ENCODE data around the gene BCL2L11.

DNA sequence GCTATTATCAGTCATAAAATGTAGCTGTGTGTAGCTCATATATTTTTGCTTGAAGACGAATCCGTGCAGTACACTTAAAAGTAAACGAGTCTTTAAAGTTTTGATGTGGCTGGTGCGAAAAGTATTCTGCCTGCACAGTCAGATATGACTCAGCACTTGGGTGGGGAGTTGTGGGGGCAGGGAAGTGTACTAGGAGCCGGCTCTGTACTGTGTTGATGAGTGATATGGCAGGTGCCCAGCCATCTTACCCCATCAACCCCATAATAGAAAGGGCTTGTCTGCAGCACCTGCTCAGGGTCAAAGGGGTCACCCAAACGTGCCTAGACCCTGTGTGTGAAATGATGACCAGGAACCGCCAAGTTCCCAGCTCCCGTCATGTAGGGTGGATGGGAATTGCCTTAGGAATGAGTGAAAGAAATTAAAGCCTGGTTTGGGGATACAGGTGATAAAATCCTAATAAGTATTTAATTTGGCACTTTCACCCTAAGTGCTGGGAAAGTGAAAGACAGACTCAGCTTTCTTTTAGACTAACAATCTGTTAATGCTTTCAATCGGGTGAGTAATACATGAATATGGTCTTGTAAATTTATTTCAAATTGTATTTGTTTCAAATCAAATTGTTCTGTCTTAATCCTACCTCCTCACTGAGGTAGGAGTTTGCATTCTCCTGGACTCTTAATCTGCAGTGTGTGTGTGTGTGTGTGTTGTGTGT is 48.0 kb downstream of the BCL2L11 start:
- TF ChIP-seq, protein P1, sequence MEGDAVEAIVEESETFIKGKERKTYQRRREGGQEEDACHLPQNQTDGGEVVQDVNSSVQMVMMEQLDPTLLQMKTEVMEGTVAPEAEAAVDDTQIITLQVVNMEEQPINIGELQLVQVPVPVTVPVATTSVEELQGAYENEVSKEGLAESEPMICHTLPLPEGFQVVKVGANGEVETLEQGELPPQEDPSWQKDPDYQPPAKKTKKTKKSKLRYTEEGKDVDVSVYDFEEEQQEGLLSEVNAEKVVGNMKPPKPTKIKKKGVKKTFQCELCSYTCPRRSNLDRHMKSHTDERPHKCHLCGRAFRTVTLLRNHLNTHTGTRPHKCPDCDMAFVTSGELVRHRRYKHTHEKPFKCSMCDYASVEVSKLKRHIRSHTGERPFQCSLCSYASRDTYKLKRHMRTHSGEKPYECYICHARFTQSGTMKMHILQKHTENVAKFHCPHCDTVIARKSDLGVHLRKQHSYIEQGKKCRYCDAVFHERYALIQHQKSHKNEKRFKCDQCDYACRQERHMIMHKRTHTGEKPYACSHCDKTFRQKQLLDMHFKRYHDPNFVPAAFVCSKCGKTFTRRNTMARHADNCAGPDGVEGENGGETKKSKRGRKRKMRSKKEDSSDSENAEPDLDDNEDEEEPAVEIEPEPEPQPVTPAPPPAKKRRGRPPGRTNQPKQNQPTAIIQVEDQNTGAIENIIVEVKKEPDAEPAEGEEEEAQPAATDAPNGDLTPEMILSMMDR (IDR thresholded peaks at IDR 0.05 in 2 of 3, conservative IDR thresholded peaks at IDR 0.05 in 1 of 3; ENCODE audit: insufficient read depth in 2 of 3, low read depth in 1 of 3, low read length in 3 of 3): no peak
- no peak for TF ChIP-seq POLR2A (conservative IDR thresholded peaks at IDR 0.05)
- TF ChIP-seq RBM34 (IDR thresholded peaks at IDR 0.05; ENCODE audit: borderline replicate concordance, insufficient read depth, low read length): no peak
